Measurements from ENCODE around the gene MCL1. TPM values are rescaled to one million over a fixed set of nuclear protein-coding genes. Genes with fewer than 3 reads are reported as not detected.

MCL1 gene
- total and polyA plus RNA-seq, 2 experiments from 2014 or later = 55.3 to 244 TPM

GRCh38 chr1:150576367-150576711, 3.1 kb downstream of the MCL1 start:
- Histone ChIP-seq H3K27ac (ENCODE audit: low read depth) (peak overlapping the region; percentile 100; the same call in 1 of the 2 replicates), H4K20me1 (replicated peaks; ENCODE audit: insufficient read depth) (peaks cover 54% of the 10 kb centered on the region), H3K4me1 (ENCODE audit: insufficient read depth) (peaks cover 44% of the 10 kb centered on the region), H3K9me2 (ENCODE audit: insufficient read depth) (no peaks in the 10 kb centered on the region), H3F3A (replicated peaks; ENCODE audit: low read depth) (peaks cover 57% of the 10 kb centered on the region), H3K27me3 (ENCODE audit: insufficient read depth) (no peaks in the 10 kb centered on the region), H3K4me2 (peak overlapping the region; percentile 92), H3K4me3 (peak overlapping the region; percentile 96), H2AFZ (no peak overlapping the region), H3K36me3 (ENCODE audit: insufficient read depth) (peaks cover 58% of the 10 kb centered on the region), H3K79me2 (replicated peaks; ENCODE audit: insufficient read depth) (peaks cover 83% of the 10 kb centered on the region)
- peaks cover 50% of the 10 kb centered on the region for H3K4me1 Mint-ChIP-seq
- H3K9me3 Mint-ChIP-seq = peaks cover 8% of the 10 kb centered on the region; the same call in 1 of the 3 replicates
- no peak for DNase-seq (ENCODE audit: low spot score)
- H3K27me3 Mint-ChIP-seq (ENCODE audit: insufficient read depth, low read depth, poor library complexity) = peaks cover 47% of the 10 kb centered on the region
- peaks cover 80% of the 10 kb centered on the region for H3K36me3 Mint-ChIP-seq (ENCODE audit: low read depth)
- H3K4me3 Mint-ChIP-seq = peak overlapping the region; percentile 99
- no peak for ATAC-seq
- peak overlapping the region; percentile 31; the same call in 1 of the 2 replicates for H3K27ac Mint-ChIP-seq
- TF ChIP-seq EZH2phosphoT487 (IDR thresholded peaks at IDR 0.05; ENCODE audit: unreplicated experiment) (no peak), ZNF114 (CRISPR knock-in tag; IDR thresholded peaks at IDR 0.05) (no peak), NANOG (IDR thresholded peaks at IDR 0.05; ENCODE audit: borderline replicate concordance) (no peak)

GRCh38 chr1:150575518-150576366, 3.7 kb downstream of the MCL1 start:
- Histone ChIP-seq H3K36me3 (ENCODE audit: insufficient read depth) (peaks cover 58% of the 10 kb centered on the region), H3K79me2 (replicated peaks; ENCODE audit: insufficient read depth) (peaks cover 84% of the 10 kb centered on the region), H2AFZ (no peak overlapping the region), H3K4me1 (ENCODE audit: insufficient read depth) (peaks cover 44% of the 10 kb centered on the region), H3F3A (replicated peaks; ENCODE audit: low read depth) (peaks cover 61% of the 10 kb centered on the region), H4K20me1 (replicated peaks; ENCODE audit: insufficient read depth) (peaks cover 54% of the 10 kb centered on the region), H3K27me3 (ENCODE audit: insufficient read depth) (no peaks in the 10 kb centered on the region), H3K27ac (ENCODE audit: low read depth) (peak overlapping the region; percentile 100), H3K4me3 (peak overlapping the region; percentile 96), H3K4me2 (peak overlapping the region; percentile 92), H3K9me2 (ENCODE audit: insufficient read depth) (no peaks in the 10 kb centered on the region)
- Mint-ChIP-seq H3K4me1 (peaks cover 47% of the 10 kb centered on the region), H3K4me3 (peak overlapping the region; percentile 99), H3K27me3 (ENCODE audit: insufficient read depth, low read depth, poor library complexity) (peaks cover 52% of the 10 kb centered on the region), H3K9me3 (peaks cover 8% of the 10 kb centered on the region; the same call in 1 of the 3 replicates), H3K27ac (peak overlapping the region; percentile 55), H3K36me3 (ENCODE audit: low read depth) (peaks cover 86% of the 10 kb centered on the region)
- DNase-seq (ENCODE audit: low spot score) (peak; percentile 5), ATAC-seq (no peak)
- TF ChIP-seq ZNF331 (CRISPR knock-in tag; IDR thresholded peaks at IDR 0.05; ENCODE audit: low read depth) (no peak), REST (IDR thresholded peaks at IDR 0.05; ENCODE audit: unreplicated experiment) (no peak), JUNB (IDR thresholded peaks at IDR 0.05; ENCODE audit: unreplicated experiment) (no peak), ETS1 (IDR thresholded peaks at IDR 0.05) (no peak), EZH2phosphoT487 (IDR thresholded peaks at IDR 0.05; ENCODE audit: unreplicated experiment) (no peak), STAT1 (IDR thresholded peaks at IDR 0.05; ENCODE audit: unreplicated experiment) (no peak), ZNF462 (CRISPR knock-in tag; IDR thresholded peaks at IDR 0.05) (no peak), EZH2 (IDR thresholded peaks at IDR 0.05; ENCODE audit: low read depth, unreplicated experiment) (no peak), ZNF114 (CRISPR knock-in tag; IDR thresholded peaks at IDR 0.05) (no peak)

All from GM23338 (cell line).